Measurements from ENCODE around the gene PPP3CA.
"Not testable (repeated sequence)": the region's sequence is repeated elsewhere in the genome, so short reads cannot be mapped to it uniquely, and the experiment has no call there.

The PPP3CA gene

DNA sequence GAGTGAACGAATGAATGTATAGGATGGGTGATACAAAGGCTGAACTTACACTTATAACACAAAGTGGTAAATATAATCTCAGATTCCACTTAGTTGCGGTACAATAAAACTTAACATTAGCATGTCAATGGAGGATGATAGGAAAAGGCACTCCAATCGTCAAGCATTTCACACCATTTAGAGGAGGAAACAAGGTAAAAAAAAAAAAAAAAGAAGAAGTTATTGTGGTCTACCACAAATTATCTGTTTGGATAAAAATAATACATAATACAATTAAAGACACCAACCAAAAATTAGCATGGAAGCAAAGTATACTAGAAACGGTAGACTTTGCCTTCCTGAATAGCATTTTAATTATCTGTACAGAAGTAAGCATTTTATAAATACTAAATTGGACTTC is 205.5 kb downstream of the PPP3CA start:
- DNase-seq (ENCODE audit: low read depth in 2 of 2): no peak

GRCh38 chr4:101141230-101141629 is 206.1 kb downstream of the PPP3CA start:
- DNase-seq (ENCODE audit: low read depth in 2 of 2): no peak

DNA sequence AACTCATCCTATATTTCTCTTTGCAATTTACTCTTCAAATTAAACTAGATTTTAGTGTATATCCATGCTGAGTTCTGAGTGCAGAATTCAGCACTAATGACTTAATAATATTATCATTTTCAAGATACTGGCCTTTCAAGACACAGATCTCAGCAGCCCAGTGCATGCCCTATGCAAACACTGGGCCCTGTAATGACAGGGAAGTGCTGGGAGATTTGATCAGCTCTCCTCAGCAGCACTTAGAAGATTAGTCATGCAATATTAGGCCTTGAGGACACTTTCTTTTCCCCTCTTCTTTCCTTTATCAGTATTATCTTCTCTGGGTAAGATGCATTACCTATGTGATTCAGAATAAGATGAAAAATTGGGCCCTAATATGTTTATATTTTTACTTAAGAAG is 207.1 kb downstream of the PPP3CA start:
- DNase-seq (ENCODE audit: low read depth in 2 of 2): no peak

DNA sequence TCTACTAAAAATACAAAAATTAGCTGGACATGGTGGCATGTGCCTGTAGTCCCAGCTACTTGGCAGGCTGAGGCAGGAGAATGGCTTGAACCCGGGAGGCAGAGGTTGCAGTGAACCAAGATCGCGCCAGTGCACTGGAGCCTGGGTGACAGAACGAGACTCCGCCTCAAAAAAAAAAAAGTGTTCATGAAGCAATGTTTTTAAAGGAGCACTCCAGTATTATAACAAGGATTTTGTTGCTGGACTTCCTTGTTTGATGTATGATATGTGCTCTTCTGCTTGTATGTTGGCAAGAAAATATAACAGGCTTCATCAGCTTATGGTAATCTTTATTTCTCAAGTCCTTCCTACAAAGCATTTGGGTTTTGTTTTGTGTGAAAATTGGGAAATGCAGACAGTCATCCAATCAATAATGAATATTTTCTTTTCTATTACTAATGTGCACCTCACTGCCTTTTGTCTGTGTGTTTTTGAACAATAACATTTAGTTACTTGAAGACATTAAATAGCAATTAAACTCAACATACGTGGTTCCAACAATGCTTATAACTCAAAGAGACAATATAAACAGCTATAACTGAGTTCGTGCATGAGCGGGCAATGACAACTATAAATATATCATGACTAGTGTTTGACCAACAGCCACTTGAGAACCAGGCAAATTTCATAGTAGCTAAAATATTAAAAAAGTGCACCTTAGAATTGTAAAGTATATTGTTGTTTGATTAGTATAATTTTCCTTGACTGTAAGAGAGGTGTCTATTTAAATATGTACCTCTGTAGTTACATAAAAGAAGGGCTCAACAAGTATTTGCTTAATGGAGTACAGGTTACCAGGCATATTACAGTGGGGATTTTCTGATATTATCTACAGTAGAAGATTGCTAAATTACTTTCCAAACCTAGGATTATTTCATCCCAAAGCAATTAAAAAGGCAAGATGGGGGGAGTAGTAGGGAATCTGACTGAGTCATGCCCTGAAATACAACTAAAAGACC is 210.7 kb downstream of the PPP3CA start:
- DNase-seq (ENCODE audit: low read depth in 2 of 2): no peak

- DNase-seq (ENCODE audit: low read depth in 2 of 2): no peak
Observed at GRCh38 chr4:101135371-101136010, 211.8 kb downstream of the PPP3CA start.

DNA sequence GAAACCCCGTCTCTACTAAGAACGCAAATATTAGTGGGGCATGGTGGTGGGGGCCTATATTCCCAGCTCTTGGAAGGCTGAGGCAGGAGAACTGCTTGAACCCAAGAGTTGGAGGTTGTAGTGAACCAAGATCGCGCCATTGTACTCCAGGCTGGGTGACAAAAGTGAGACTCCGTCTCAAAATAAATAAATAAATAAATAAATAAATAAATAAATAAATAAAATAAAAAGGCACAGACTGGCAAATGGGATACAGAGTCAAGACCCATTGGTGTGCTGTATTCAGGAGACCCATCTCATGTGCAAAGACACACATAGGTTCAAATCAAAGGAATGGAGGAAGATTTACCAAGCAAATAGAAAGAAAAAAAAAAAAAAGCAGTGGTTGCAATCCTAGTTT is 216.3 kb downstream of the PPP3CA start:
- DNase-seq (ENCODE audit: low read depth in 2 of 2): not testable (repeated sequence)

- DNase-seq (ENCODE audit: low read depth in 2 of 2): not testable (repeated sequence)
Observed at GRCh38 chr4:101128898-101129297, 218.4 kb downstream of the PPP3CA start.

GRCh38 chr4:101128473-101128872 is 218.9 kb downstream of the PPP3CA start:
- no peak for DNase-seq (ENCODE audit: low read depth in 2 of 2)

DNA sequence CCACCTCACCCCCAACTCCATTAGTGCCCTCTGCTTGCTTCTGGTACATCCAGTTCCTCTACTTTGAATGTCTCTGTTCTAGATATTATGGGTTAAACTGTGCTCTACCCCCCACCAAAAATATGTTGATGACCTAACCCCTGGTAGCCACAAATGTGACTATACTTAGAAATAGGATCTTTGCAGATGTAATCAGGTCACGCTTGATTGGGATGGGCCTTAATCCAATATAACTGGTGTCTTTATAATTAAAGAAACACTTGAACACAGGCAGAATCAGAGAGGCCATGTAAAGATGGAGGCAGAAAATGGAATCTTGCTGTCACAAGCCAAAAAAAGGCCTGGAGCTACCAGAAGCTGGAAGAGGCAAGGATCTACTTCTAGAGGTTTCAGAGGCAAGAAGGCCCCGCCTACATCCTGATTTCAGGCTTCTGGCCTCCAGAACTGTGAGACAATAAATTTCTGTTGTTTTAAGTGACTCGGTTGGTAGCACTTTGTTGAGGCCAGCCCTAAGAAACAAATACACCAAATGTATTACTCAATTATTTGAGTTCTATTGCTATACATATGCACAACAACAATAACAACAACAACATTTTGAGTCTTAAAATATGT is 220.0 kb downstream of the PPP3CA start:
- no peak for DNase-seq (ENCODE audit: low read depth in 2 of 2)

- no peak for DNase-seq (ENCODE audit: low read depth in 2 of 2)
Observed at GRCh38 chr4:101126059-101126458, 221.3 kb downstream of the PPP3CA start.

DNA sequence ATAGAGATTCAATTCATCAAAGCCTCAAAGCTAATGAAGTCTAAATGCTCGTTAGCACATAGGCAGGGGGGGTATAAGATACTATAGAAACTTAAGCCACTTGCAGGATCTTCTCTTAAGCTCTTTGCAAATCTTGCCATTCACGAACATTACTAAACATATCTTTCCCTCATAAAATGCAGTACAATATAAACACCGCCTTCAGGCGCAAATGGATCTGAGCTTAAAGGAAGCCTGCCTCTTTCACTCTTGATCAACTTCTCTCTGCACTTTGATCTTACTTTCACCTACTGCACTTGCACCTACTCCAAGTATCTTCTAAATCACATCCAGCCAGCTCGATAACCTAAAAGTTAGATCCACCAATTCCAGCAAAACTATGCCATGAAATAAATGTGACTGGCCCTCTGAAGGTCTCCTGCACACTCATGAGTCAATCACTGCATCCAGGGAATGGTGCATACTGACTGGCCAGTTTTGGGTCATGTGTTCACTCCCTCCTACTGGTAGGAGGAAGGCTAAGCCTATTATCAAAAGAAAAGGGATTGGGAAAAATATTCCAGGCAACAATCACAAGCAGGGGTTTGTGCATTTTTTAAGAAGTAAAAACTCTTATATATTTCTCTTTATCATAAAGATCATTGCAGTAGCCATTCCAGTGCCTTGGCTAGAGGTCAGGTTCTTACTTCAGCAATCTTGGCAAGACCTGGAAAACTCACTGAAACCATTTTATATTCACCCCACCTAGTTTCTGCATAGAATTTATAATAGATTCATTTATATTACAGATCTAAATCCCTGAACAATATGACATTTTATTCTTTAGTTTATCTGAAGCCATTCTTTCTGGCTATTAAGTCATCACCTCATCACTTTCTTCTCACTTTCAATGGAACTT is 222.0 kb downstream of the PPP3CA start:
- DNase-seq (ENCODE audit: low read depth in 2 of 2): no peak

- DNase-seq (ENCODE audit: low read depth in 2 of 2): no peak
Observed at GRCh38 chr4:101123231-101123630, 224.1 kb downstream of the PPP3CA start.

DNA sequence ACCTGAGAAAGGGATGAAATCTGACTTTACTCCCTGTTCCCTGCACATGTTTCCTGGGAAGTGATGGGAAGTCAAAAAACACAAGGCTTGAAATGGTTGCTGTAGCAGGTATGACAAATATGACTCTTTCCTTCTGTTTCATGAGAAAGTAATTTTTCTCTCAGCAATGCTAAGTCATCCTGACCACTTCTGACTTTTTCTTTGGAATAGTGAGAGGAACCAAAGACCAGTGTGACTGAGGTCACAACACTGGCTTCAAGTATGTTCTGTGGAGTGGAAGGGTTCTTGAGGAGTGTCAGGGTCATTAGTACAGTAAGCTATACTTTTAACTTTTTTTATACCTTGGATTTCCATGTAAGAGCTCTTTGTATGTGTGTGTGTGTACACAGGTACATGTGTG is 225.3 kb downstream of the PPP3CA start:
- no peak for DNase-seq (ENCODE audit: low read depth in 2 of 2)

GRCh38 chr4:101119141-101119540 is 228.2 kb downstream of the PPP3CA start:
- DNase-seq (ENCODE audit: low read depth in 2 of 2): no peak

- no peak for DNase-seq (ENCODE audit: low read depth in 2 of 2)
Observed at GRCh38 chr4:101118617-101119016, 228.7 kb downstream of the PPP3CA start.

GRCh38 chr4:101115887-101116286 is 231.4 kb downstream of the PPP3CA start:
- DNase-seq (ENCODE audit: low read depth in 2 of 2): no peak

- DNase-seq (ENCODE audit: low read depth in 2 of 2): no peak
Observed at GRCh38 chr4:101114936-101115372, 232.4 kb downstream of the PPP3CA start.

DNA sequence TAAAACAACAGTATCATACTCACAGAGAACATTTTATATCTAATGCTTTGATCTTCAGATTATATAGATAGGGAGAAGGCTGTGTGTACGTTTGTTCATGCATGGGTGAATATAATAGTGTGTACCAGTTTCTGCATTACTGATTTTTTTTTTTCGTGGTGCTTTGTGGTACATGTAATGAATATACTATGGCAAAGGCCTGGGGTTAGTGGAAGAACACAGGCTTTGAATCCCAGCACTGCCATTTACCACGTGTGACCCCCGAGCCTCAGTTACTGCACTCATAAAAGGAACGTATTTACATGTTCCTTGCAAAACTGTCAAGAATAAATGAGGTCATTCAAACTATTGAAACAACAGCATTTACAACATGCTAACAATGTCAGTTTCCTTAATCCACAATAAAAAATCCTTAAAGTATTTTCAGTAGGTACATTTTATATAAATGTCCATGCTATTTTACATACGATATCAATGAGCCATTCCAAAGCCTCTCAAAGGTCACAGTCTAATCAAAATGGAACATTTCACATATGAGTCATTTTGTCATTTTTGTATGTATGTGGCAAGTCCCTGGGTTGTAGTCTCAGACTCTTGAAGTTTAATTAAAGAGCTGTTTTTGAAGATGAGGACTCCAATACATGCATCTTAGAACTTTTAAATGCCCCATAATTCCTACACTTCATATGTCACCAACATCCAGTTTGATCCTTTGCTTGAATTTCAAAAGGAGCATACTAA is 242.8 kb downstream of the PPP3CA start:
- DNase-seq (ENCODE audit: low read depth in 2 of 2): no peak

DNA sequence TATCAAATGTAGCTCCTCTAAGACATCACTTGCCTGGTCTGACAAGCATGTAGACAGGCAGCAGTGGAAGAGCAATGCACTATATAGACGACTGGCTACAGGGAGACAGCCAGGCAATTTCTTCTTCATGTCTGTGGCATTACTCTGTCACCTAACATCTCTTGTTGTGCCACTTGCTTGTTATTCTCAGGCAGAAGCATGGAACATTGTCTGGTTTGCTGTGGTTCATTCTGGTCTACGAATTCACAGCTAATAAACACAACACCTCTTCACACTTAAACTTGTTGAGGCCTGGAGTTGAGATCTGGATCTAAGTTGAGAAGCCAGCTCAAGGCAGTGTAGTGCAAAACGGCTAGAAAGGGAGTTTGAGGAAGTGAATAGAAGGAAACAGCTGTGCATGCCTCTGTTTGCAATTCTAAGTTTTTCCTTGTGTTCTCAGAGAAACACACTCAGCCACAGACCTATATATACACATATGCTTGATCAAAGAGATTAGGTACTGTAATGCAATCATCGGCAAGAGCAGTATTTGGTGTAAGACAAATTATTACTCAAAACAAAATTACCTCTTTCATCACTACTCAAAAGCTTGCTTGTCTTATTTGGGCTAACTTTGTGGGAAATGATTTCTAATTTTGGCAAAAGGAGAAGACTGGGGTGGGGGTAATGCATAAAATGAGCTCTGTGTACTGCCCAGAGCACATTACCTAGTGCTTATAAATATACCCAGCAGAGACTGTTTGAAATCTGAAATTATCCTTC is 243.8 kb downstream of the PPP3CA start:
- DNase-seq (ENCODE audit: low read depth in 2 of 2): no peak
